ENCODE measurements around the gene PTPN12. TPM values are rescaled to one million over a fixed set of nuclear protein-coding genes. Genes with fewer than 3 reads are reported as not detected.

PTPN12 gene
- total and polyA plus RNA-seq, 2 of the 4 experiments (the other 2 are of a cell fraction) = 24.7 to 31.0 TPM

DNA sequence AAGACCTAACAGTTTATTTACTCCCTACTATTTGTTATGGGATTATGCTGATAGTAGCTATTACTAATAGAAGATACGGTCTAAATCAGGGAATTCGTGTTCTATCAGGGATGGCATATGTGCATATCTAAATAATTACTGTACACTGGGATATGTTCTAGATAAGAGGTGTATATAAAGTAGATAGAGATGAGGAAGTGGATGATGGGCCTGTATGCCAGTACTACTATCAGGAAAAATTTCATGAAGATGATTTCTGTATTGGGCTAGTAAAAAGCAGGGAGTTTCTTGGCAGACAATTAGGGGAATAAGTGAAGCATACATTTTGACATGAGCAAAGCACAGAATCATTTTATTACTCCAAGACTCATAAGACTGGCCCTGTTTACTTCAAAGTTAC, 26.2 kb downstream of the PTPN12 start:
- ChIA-PET CTCF (no interaction called here), POLR2A (ENCODE audit: unreplicated experiment) (no interaction called here)
- Histone ChIP-seq H2AFZ (replicated peaks; ENCODE audit: low read length, poor library complexity) (no peak overlapping the region), H3K9me1 (ENCODE audit: insufficient read depth, low read length) (peaks cover 9% of the 10 kb centered on the region), H3K18ac (ENCODE audit: low read depth, low read length) (no peak overlapping the region), H2AK5ac (ENCODE audit: low read depth, low read length) (no peak overlapping the region), H3K4ac (ENCODE audit: low read depth, low read length) (no peak overlapping the region), H3K79me1 (ENCODE audit: low read depth in 1 of 2, low read length in 2 of 2) (peaks cover 10 to 51% of the 10 kb centered on the region in 2 experiments; a peak in 3 of 4 replicates), H3K9me3 (ENCODE audit: control insufficient read depth, insufficient read depth, low read length) (no peaks in the 10 kb centered on the region), H4K20me1 (ENCODE audit: insufficient read depth, low read length) (peaks cover 79% of the 10 kb centered on the region), H3K56ac (ENCODE audit: extremely low read depth, insufficient read depth, low read length) (no peak overlapping the region), H2BK20ac (ENCODE audit: low read depth, low read length) (no peak overlapping the region), H3K27me3 (ENCODE audit: control insufficient read depth, insufficient read depth, low read length) (no peaks in the 10 kb centered on the region), H4K5ac (ENCODE audit: low read depth, low read length) (no peak overlapping the region), H3K27ac (ENCODE audit: insufficient read depth, low read length) (no peak overlapping the region), H3K36me3 (ENCODE audit: control insufficient read depth, insufficient read depth, low read length) (peaks cover 6% of the 10 kb centered on the region; the same call in 1 of the 2 replicates), H2BK15ac (ENCODE audit: low read depth, low read length) (no peak overlapping the region), H3K4me1 (ENCODE audit: control insufficient read depth, insufficient read depth, low read length) (peaks cover 7% of the 10 kb centered on the region), H2BK5ac (ENCODE audit: low read depth, low read length, poor library complexity, severe bottlenecking) (peak overlapping the region; percentile 4), H4K91ac (ENCODE audit: insufficient read depth, low read depth, low read length) (no peak overlapping the region), H4K8ac (ENCODE audit: low read depth in 2 of 2, low read length in 2 of 2) (no peak overlapping the region), H3K23ac (ENCODE audit: low read depth, low read length) (no peak overlapping the region; the same call in 1 of the 2 replicates), H2AK9ac (replicated peaks; ENCODE audit: low read depth, low read length, poor library complexity) (no peak overlapping the region), H3K14ac (replicated peaks; ENCODE audit: low read depth, low read length) (no peak overlapping the region), H3K9ac (ENCODE audit: low read depth, low read length) (no peak overlapping the region), H3K4me3 (ENCODE audit: insufficient read depth, low read depth, low read length) (no peak overlapping the region), H3K4me2 (ENCODE audit: low read depth, low read length) (no peak overlapping the region), H2BK120ac (ENCODE audit: low read depth, low read length) (no peak overlapping the region)
- BruUV-seq (replicated peaks) = no TSS peak
- DNase-seq = no peak
- WGBS, 2 experiments (ENCODE audit: extremely low coverage in 2 of 2, insufficient read length in 1 of 2) = no CpG with 5 or more reads among the region's 2 CpGs
- ATAC-seq (ENCODE audit: low read depth) = no peak
- no peak for TF ChIP-seq MXI1 (IDR thresholded peaks at IDR 0.05; ENCODE audit: borderline replicate concordance, low read depth, low read length)
- TF ChIP-seq USF2 (IDR thresholded peaks at IDR 0.05; ENCODE audit: low read depth, low read length) = no peak
- no peak for TF ChIP-seq RFX5 (IDR thresholded peaks at IDR 0.05; ENCODE audit: low read depth, low read length)
- no peak for TF ChIP-seq CHD1 (IDR thresholded peaks at IDR 0.05; ENCODE audit: low read depth, low read length)
- TF ChIP-seq MAZ (IDR thresholded peaks at IDR 0.05; ENCODE audit: borderline replicate concordance, low read depth, low read length) = no peak
- no peak for TF ChIP-seq SMC3 (IDR thresholded peaks at IDR 0.05; ENCODE audit: low read depth, low read length)
- TF ChIP-seq FOS (IDR thresholded peaks at IDR 0.05; ENCODE audit: low read depth, low read length) = no peak
- no peak for TF ChIP-seq CEBPB (IDR thresholded peaks at IDR 0.05; ENCODE audit: low read depth, low read length)
- no peak for TF ChIP-seq NFE2L2 (IDR thresholded peaks at IDR 0.05; ENCODE audit: low read depth, low read length)
- in situ Hi-C loops (cut with MboI; ENCODE audit: low sequenced_read_pairs) = no loop called here
- dilution Hi-C loops (cut with HindIII; ENCODE audit: low sequenced_read_pairs, unreplicated experiment) = no loop called here
- intact Hi-C loops (cut with micrococcal nuclease) = no loop called here

Measured in IMR-90 (cell line).